Neural progenitor cell (in vitro differentiated cells): ENCODE data around the gene TRIM47. TPM values are rescaled to one million over a fixed set of nuclear protein-coding genes. Genes with fewer than 3 reads are reported as not detected.

Experiments used
- DNase-seq: peaks from one replicate; pipeline ENCODE4 v3.0.0-alpha.2; 2016; ENCODE audit warnings: low spot score
- H2AFZ ChIP-seq: fragments of 200-600 bp; sonication (generic); replicated peaks from 2 replicates; pipeline ENCODE4 v1.6.1; 2016; ENCODE audit warnings: antibody characterized with exemption
- H3F3A ChIP-seq: fragments of 200-600 bp; sonication (generic); 2 replicates; pipeline ENCODE4 v1.6.1; 2016; ENCODE audit warnings: antibody characterized with exemption, low read depth
- H3K27ac ChIP-seq: fragments of 200-600 bp; sonication (generic); 2 replicates; pipeline ENCODE4 v1.5.1; 2016; ENCODE audit warnings: mild to moderate bottlenecking
- H3K27me3 ChIP-seq: fragments of 200-600 bp; sonication (generic); 2 replicates; pipeline ENCODE4 v1.6.1; 2016; ENCODE audit warnings: mild to moderate bottlenecking, moderate library complexity
- H3K36me3 ChIP-seq: fragments of 200-600 bp; sonication (generic); 2 replicates; pipeline ENCODE4 v1.5.1; 2016
- H3K4me1 ChIP-seq: fragments of 200-600 bp; sonication (generic); 2 replicates; pipeline ENCODE4 v1.6.1; 2016; ENCODE audit warnings: mixed run types
- H3K4me2 ChIP-seq: fragments of 200-600 bp; sonication (generic); 2 replicates; pipeline ENCODE4 v1.6.1; 2016
- H3K4me3 ChIP-seq: fragments of 200-600 bp; sonication (generic); 2 replicates; pipeline ENCODE4 v1.5.1; 2016
- H3K79me2 ChIP-seq: fragments of 200-600 bp; sonication (generic); 2 replicates; pipeline ENCODE4 v1.6.1; 2016; ENCODE audit warnings: low read depth
- H3K9ac ChIP-seq: fragments of 200-600 bp; sonication (generic); 2 replicates; pipeline ENCODE4 v1.6.1; 2016
- H3K9me3 ChIP-seq: fragments of 200-600 bp; sonication (generic); 2 replicates; pipeline ENCODE4 v1.5.1; 2016; ENCODE audit warnings: low read depth
- H4K20me1 ChIP-seq: fragments of 200-600 bp; sonication (generic); 2 replicates; pipeline ENCODE4 v1.6.1; 2016; ENCODE audit warnings: low read depth
- H3K27ac Mint-ChIP-seq: 3 replicates; pipeline ENCODE4 v1.8.0; 2021; ENCODE audit warnings: mixed read lengths
- H3K27me3 Mint-ChIP-seq: 2 replicates; pipeline ENCODE4 v1.8.0; 2022; ENCODE audit warnings: low read depth, mild to moderate bottlenecking, inconsistent platforms, moderate library complexity, mixed read lengths; ENCODE audit not compliant: insufficient read depth
- H3K36me3 Mint-ChIP-seq: 3 replicates; pipeline ENCODE4 v1.8.0; 2021; ENCODE audit warnings: mixed read lengths
- H3K4me1 Mint-ChIP-seq: 3 replicates; pipeline ENCODE4 v1.8.0; 2021; ENCODE audit warnings: mixed read lengths
- H3K4me3 Mint-ChIP-seq: 3 replicates; pipeline ENCODE4 v1.8.0; 2021; ENCODE audit warnings: mild to moderate bottlenecking, moderate library complexity, mixed read lengths
- H3K9me3 Mint-ChIP-seq: 3 replicates; pipeline ENCODE4 v1.8.0; 2020; ENCODE audit warnings: mixed read lengths
- EZH2 ChIP-seq: fragments of 200-600 bp; sonication (generic); IDR thresholded peaks from 2 replicates; pipeline ENCODE4 v1.6.1; 2017; ENCODE audit warnings: antibody characterized with exemption, mild to moderate bottlenecking, moderate library complexity
- EZH2phosphoT487 ChIP-seq: fragments of 200-600 bp; sonication (generic); IDR thresholded peaks from 2 replicates; pipeline ENCODE4 v1.6.1; 2017; ENCODE audit warnings: antibody characterized with exemption
- total RNA-seq: library from RNA; depleted of rRNA; stranded (reverse); fragments of >200 nt; gene quantifications from 2 replicates; pipeline ENCODE4 v1.2.3, GENCODE V29; 2015; ENCODE audit warnings: low replicate concordance
- TF ChIP-seq, protein P1 (sequence below): fragments of 200-600 bp; sonication (generic); IDR thresholded peaks from 2 replicates; pipeline ENCODE4 v1.5.1; 2017; ENCODE audit warnings: antibody characterized with exemption, mild to moderate bottlenecking

Gene TRIM47
- total RNA-seq, 1 donor from 2014 or later, result 1.3 TPM

- Histone ChIP-seq H3K9me3 (no peaks in the 10 kb centered on the region), H3F3A (peaks cover 27% of the 10 kb centered on the region), H4K20me1 (no peaks in the 10 kb centered on the region), H3K4me2 (no peak overlapping the region), H2AFZ (no peak overlapping the region), H3K27ac (no peak overlapping the region), H3K36me3 (no peaks in the 10 kb centered on the region), H3K27me3 (no peaks in the 10 kb centered on the region), H3K79me2 (no peaks in the 10 kb centered on the region), H3K9ac (no peak overlapping the region), H3K4me3 (no peak overlapping the region), H3K4me1 (peaks cover 27% of the 10 kb centered on the region)
- no peaks in the 10 kb centered on the region for H3K9me3 Mint-ChIP-seq
- peaks cover 3% of the 10 kb centered on the region for H3K36me3 Mint-ChIP-seq
- H3K27ac Mint-ChIP-seq, result no peak overlapping the region
- DNase-seq, result no peak
- H3K4me3 Mint-ChIP-seq, result no peak overlapping the region
- H3K4me1 Mint-ChIP-seq, result peaks cover 25% of the 10 kb centered on the region
- peaks cover 8% of the 10 kb centered on the region for H3K27me3 Mint-ChIP-seq
- no peak for TF ChIP-seq EZH2
- no peak for TF ChIP-seq EZH2phosphoT487
- TF ChIP-seq, protein P1, sequence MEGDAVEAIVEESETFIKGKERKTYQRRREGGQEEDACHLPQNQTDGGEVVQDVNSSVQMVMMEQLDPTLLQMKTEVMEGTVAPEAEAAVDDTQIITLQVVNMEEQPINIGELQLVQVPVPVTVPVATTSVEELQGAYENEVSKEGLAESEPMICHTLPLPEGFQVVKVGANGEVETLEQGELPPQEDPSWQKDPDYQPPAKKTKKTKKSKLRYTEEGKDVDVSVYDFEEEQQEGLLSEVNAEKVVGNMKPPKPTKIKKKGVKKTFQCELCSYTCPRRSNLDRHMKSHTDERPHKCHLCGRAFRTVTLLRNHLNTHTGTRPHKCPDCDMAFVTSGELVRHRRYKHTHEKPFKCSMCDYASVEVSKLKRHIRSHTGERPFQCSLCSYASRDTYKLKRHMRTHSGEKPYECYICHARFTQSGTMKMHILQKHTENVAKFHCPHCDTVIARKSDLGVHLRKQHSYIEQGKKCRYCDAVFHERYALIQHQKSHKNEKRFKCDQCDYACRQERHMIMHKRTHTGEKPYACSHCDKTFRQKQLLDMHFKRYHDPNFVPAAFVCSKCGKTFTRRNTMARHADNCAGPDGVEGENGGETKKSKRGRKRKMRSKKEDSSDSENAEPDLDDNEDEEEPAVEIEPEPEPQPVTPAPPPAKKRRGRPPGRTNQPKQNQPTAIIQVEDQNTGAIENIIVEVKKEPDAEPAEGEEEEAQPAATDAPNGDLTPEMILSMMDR, result no peak
Measured at GRCh38 chr17:75829747-75830146, 48.6 kb downstream of the TRIM47 start.

DNA sequence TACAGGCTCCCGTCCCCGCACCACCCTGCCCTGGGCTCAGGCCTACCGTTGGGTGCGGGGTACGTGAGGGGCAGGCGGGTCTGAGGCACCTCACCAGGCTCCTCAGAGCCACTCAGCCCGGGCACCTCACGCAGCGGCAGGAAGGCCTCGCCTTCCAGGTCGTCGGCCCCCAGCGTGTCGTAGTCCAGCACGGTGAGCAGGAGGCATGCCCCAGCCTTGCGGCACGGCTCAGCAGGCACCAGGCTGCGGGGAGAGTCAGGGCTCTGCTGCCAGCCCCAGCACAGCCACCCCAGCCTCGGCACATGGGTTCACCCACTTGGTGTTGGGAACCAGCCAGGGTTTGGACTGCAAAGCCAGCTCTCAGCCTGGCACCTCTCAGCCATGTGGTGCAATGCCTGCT, 49.6 kb downstream of the TRIM47 start:
- Mint-ChIP-seq H3K9me3 (no peaks in the 10 kb centered on the region), H3K27me3 (peaks cover 8% of the 10 kb centered on the region), H3K4me3 (no peak overlapping the region), H3K27ac (no peak overlapping the region), H3K36me3 (peaks cover 3% of the 10 kb centered on the region), H3K4me1 (peaks cover 25% of the 10 kb centered on the region)
- H3K27me3 ChIP-seq, result no peaks in the 10 kb centered on the region
- peaks cover 27% of the 10 kb centered on the region for H3F3A ChIP-seq
- H3K27ac ChIP-seq, result no peak overlapping the region
- peaks cover 27% of the 10 kb centered on the region for H3K4me1 ChIP-seq
- H3K4me3 ChIP-seq, result no peak overlapping the region
- peak overlapping the region; percentile 70 for H3K4me2 ChIP-seq
- H3K9ac ChIP-seq, result no peak overlapping the region
- no peaks in the 10 kb centered on the region for H3K36me3 ChIP-seq
- no peak overlapping the region for H2AFZ ChIP-seq
- no peak for TF ChIP-seq EZH2phosphoT487
- TF ChIP-seq, protein P1, result no peak
- no peak for TF ChIP-seq EZH2
- H3K9me3 ChIP-seq, result no peaks in the 10 kb centered on the region
- no peaks in the 10 kb centered on the region for H4K20me1 ChIP-seq
- no peak for DNase-seq
- H3K79me2 ChIP-seq, result no peaks in the 10 kb centered on the region

GRCh38 chr17:75828076-75828400, 50.3 kb downstream of the TRIM47 start:
- H3F3A ChIP-seq, result peaks cover 24% of the 10 kb centered on the region
- H3K27me3 ChIP-seq, result no peaks in the 10 kb centered on the region
- H3K9me3 ChIP-seq, result no peaks in the 10 kb centered on the region
- Mint-ChIP-seq H3K27me3 (peaks cover 7% of the 10 kb centered on the region), H3K9me3 (no peaks in the 10 kb centered on the region), H3K36me3 (peaks cover 3% of the 10 kb centered on the region), H3K4me1 (peaks cover 22% of the 10 kb centered on the region), H3K4me3 (peak overlapping the region; percentile 50), H3K27ac (peak overlapping the region; percentile 66)
- TF ChIP-seq, protein P1, result no peak
- TF ChIP-seq EZH2 (no peak), EZH2phosphoT487 (no peak)
- H3K36me3 ChIP-seq, result no peaks in the 10 kb centered on the region
- peak overlapping the region; percentile 37 for H3K4me3 ChIP-seq
- H2AFZ ChIP-seq, result peak overlapping the region; percentile 95
- H3K27ac ChIP-seq, result no peak overlapping the region
- no peak for DNase-seq
- no peak overlapping the region for H3K9ac ChIP-seq
- H3K4me2 ChIP-seq, result peak overlapping the region; percentile 70
- peaks cover 25% of the 10 kb centered on the region for H3K4me1 ChIP-seq
- no peaks in the 10 kb centered on the region for H3K79me2 ChIP-seq
- no peaks in the 10 kb centered on the region for H4K20me1 ChIP-seq
